Brain microvascular endothelial cell (primary cell): ENCODE data around the gene BRICD5.

Source experiments
- DNase-seq: peaks from one replicate; pipeline ENCODE4 v3.0.0-alpha.2; 2020
- H3K27ac ChIP-seq: fragments of 250-450 bp; sonication (Bioruptor Pico); 2 replicates; pipeline ENCODE4 v1.5.1; 2020; ENCODE audit warnings: mild to moderate bottlenecking, moderate library complexity
- H3K27me3 ChIP-seq: fragments of 250-450 bp; sonication (Bioruptor Pico); replicated peaks from 2 replicates; pipeline ENCODE4 v1.5.1; 2020; ENCODE audit warnings: mild to moderate bottlenecking
- H3K36me3 ChIP-seq: fragments of 250-450 bp; sonication (Bioruptor Pico); replicated peaks from 2 replicates; pipeline ENCODE4 v1.5.1; 2020; ENCODE audit warnings: mild to moderate bottlenecking
- H3K4me3 ChIP-seq: 2 replicates; pipeline ENCODE4 v1.5.1; 2011; ENCODE audit warnings: low read depth, mild to moderate bottlenecking, control low read depth, low read length, moderate library complexity
- in situ Hi-C: cut with HindIII; loops from 2 replicates; pipeline ENCODE4 v1.10.0; 2017; ENCODE audit warnings: low sequenced_read_pairs, low pct_ligation_motif_present
- TF ChIP-seq, protein P1 (sequence below): IDR thresholded peaks from 2 replicates; pipeline ENCODE4 v1.5.1; 2011; ENCODE audit warnings: low read depth, mild to moderate bottlenecking, moderate library complexity, low read length, control low read depth, inconsistent platforms; ENCODE audit errors: missing control alignments

The BRICD5 gene

DNA sequence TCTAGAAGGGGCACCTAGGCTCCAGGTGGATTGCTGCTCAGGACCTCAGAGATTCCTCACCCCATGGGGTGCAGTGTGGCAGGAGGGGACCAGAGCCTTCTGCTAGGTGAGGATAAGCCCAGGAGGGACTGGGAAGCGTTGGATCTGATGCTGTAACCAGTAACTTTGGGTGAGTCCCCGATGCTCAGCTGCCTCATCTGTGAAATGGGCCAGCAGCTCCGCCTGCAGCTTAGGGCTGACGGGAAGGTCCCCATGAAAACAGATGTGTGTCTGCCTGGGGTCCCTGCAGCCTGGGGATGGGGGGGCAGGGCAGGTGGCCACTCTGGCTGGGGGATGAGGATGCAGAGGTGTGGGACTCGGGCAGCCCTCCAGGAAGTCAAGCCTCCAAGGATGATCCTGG lies 11.6 kb downstream of the BRICD5 start:
- no peak for DNase-seq
- in situ Hi-C loops: no loop called here
- Histone ChIP-seq H3K27ac (no peak overlapping the region), H3K4me3 (no peak overlapping the region), H3K27me3 (peaks cover 44% of the 10 kb centered on the region), H3K36me3 (no peaks in the 10 kb centered on the region)
- TF ChIP-seq, protein P1, sequence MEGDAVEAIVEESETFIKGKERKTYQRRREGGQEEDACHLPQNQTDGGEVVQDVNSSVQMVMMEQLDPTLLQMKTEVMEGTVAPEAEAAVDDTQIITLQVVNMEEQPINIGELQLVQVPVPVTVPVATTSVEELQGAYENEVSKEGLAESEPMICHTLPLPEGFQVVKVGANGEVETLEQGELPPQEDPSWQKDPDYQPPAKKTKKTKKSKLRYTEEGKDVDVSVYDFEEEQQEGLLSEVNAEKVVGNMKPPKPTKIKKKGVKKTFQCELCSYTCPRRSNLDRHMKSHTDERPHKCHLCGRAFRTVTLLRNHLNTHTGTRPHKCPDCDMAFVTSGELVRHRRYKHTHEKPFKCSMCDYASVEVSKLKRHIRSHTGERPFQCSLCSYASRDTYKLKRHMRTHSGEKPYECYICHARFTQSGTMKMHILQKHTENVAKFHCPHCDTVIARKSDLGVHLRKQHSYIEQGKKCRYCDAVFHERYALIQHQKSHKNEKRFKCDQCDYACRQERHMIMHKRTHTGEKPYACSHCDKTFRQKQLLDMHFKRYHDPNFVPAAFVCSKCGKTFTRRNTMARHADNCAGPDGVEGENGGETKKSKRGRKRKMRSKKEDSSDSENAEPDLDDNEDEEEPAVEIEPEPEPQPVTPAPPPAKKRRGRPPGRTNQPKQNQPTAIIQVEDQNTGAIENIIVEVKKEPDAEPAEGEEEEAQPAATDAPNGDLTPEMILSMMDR: no peak

- H3K27me3 ChIP-seq: peaks cover 44% of the 10 kb centered on the region
- no peak overlapping the region for H3K27ac ChIP-seq
- in situ Hi-C loops: no loop called here
- H3K36me3 ChIP-seq: no peaks in the 10 kb centered on the region
- TF ChIP-seq, protein P1: no peak
- DNase-seq: no peak
- no peak overlapping the region for H3K4me3 ChIP-seq
Measured at GRCh38 chr16:2198283-2198682, 12.4 kb downstream of the BRICD5 start.

- in situ Hi-C loops: no loop called here
- Histone ChIP-seq H3K27ac (no peak overlapping the region), H3K36me3 (no peaks in the 10 kb centered on the region), H3K27me3 (peaks cover 44% of the 10 kb centered on the region), H3K4me3 (no peak overlapping the region)
- TF ChIP-seq, protein P1: no peak
- no peak for DNase-seq
Measured at GRCh38 chr16:2197765-2198164, 12.9 kb downstream of the BRICD5 start.

- peaks cover 44% of the 10 kb centered on the region for H3K27me3 ChIP-seq
- no peak overlapping the region for H3K27ac ChIP-seq
- no peaks in the 10 kb centered on the region for H3K36me3 ChIP-seq
- TF ChIP-seq, protein P1: no peak
- in situ Hi-C loops: no loop called here
- no peak for DNase-seq
- no peak overlapping the region for H3K4me3 ChIP-seq
Measured at GRCh38 chr16:2196981-2197511, 13.6 kb downstream of the BRICD5 start.

GRCh38 chr16:2196162-2196980 lies 14.3 kb downstream of the BRICD5 start, which contains the start of gene CASKIN1:
Gene CASKIN1 (minus strand): TSS chr16:2196605. CDS start chr16:2196432, 173 bp downstream.
- TF ChIP-seq, protein P1: no peak
- Histone ChIP-seq H3K4me3 (peak within 1 kb of the TSS; percentile 17), H3K36me3 (no peaks in the 10 kb centered on the region), H3K27me3 (peaks cover 44% of the 10 kb centered on the region), H3K27ac (no peak within 1 kb of the TSS)
- in situ Hi-C loops: no loop called here
- DNase-seq: no peak
